HepG2 (cell line): ENCODE measurements around the gene LIFR. TPM values are rescaled to one million over a fixed set of nuclear protein-coding genes. Genes with fewer than 3 reads are reported as not detected.
A peak's percentile ranks its signal among the peaks of the same experiment; 100 is the strongest.

ENCODE experiments used
- ATF6 ChIP-seq: sonication (generic); formaldehyde crosslinking; conservative IDR thresholded peaks from 2 replicates; pipeline ENCODE4 v1.4.0; 2020; ENCODE audit warnings: missing genetic modification reagents
- BHLHE40 ChIP-seq: IDR thresholded peaks from 2 replicates; pipeline ENCODE4 v1.6.1; 2011; ENCODE audit warnings: low read length, improper control_type of control experiment
- CENPT ChIP-seq: sonication (generic); formaldehyde crosslinking; IDR thresholded peaks from 2 replicates; pipeline ENCODE4 v1.8.0; 2022; ENCODE audit warnings: low read depth, mild to moderate bottlenecking, moderate library complexity, missing genetic modification reagents
- GATA4 ChIP-seq: sonication (generic); IDR thresholded peaks from 2 replicates; pipeline ENCODE4 v1.6.1; 2016; ENCODE audit warnings: antibody characterized with exemption, low read depth, borderline replicate concordance
- GLI4 ChIP-seq: sonication (generic); formaldehyde crosslinking; IDR thresholded peaks from 2 replicates; pipeline ENCODE4 v1.5.1; 2020; ENCODE audit warnings: missing genetic modification reagents, mild to moderate bottlenecking, moderate library complexity, borderline replicate concordance
- HBP1 ChIP-seq: IDR thresholded peaks from 2 replicates; pipeline ENCODE4 v1.6.1; 2016; ENCODE audit warnings: low read depth, control low read depth
- HNF4A ChIP-seq: sonication (generic); formaldehyde crosslinking; IDR thresholded peaks from 2 replicates; pipeline ENCODE4 v1.4.0; 2020; ENCODE audit warnings: missing genetic modification reagents
- HNRNPK ChIP-seq: fragments of 200-400 bp; formaldehyde crosslinking; IDR thresholded peaks from 2 replicates; pipeline ENCODE4 v1.6.1; 2018; ENCODE audit warnings: low read length, low read depth, moderate library complexity, mild to moderate bottlenecking; ENCODE audit not compliant: poor library complexity, severe bottlenecking
- JUNB ChIP-seq: sonication (generic); formaldehyde crosslinking; IDR thresholded peaks from 2 replicates; pipeline ENCODE4 v1.8.0; 2022; ENCODE audit warnings: missing genetic modification reagents, mild to moderate bottlenecking, borderline replicate concordance
- MAFG ChIP-seq: sonication (generic); formaldehyde crosslinking; IDR thresholded peaks from 2 replicates; pipeline ENCODE4 v1.5.1; 2020; ENCODE audit warnings: mild to moderate bottlenecking, missing genetic modification reagents
- PLRG1 ChIP-seq: fragments of 450-650 bp; conservative IDR thresholded peaks from 2 replicates; pipeline ENCODE4 v1.6.1; 2016
- RBM39 ChIP-seq: fragments of 200-400 bp; formaldehyde crosslinking; IDR thresholded peaks from one replicate; pipeline ENCODE4 v1.6.1; 2018; ENCODE audit warnings: antibody characterized with exemption, mild to moderate bottlenecking, low read depth, low read length; ENCODE audit not compliant: poor library complexity, severe bottlenecking
- TMF1 ChIP-seq: sonication (generic); formaldehyde crosslinking; IDR thresholded peaks from 2 replicates; pipeline ENCODE4 v1.8.1; 2022; ENCODE audit warnings: low read depth, missing genetic modification reagents
- YEATS4 ChIP-seq: sonication (generic); formaldehyde crosslinking; IDR thresholded peaks from 2 replicates; pipeline ENCODE4 v1.4.0; 2020; ENCODE audit warnings: missing genetic modification reagents, borderline replicate concordance
- ZBTB8A ChIP-seq: sonication (generic); formaldehyde crosslinking; IDR thresholded peaks from 2 replicates; pipeline ENCODE4 v1.4.0; 2020; ENCODE audit warnings: mild to moderate bottlenecking, low read depth, missing genetic modification reagents, borderline replicate concordance
- ZNF317 ChIP-seq: sonication (generic); formaldehyde crosslinking; IDR thresholded peaks from 2 replicates; pipeline ENCODE4 v1.5.0; 2020; ENCODE audit warnings: mild to moderate bottlenecking, missing genetic modification reagents
- ZNF530 ChIP-seq: sonication (generic); formaldehyde crosslinking; IDR thresholded peaks from 2 replicates; pipeline ENCODE4 v1.5.0; 2020; ENCODE audit warnings: low read depth, mild to moderate bottlenecking, missing genetic modification reagents
- ZNF775 ChIP-seq: sonication (generic); formaldehyde crosslinking; IDR thresholded peaks from 2 replicates; pipeline ENCODE4 v1.4.0; 2020; ENCODE audit warnings: missing genetic modification reagents, mild to moderate bottlenecking, moderate library complexity, borderline replicate concordance
- ZNF800 ChIP-seq: sonication (generic); formaldehyde crosslinking; IDR thresholded peaks from 2 replicates; pipeline ENCODE4 v1.4.0; 2020; ENCODE audit warnings: missing genetic modification reagents
- polyA plus RNA-seq, 8 experiments: library from polyadenylated mRNA; depleted of rRNA in 3 of 8; stranded (reverse) in 7 of 8; unstranded in 1 of 8; fragments of >200 nt; fragmentation: Illumina TruSeq in 4 of 8; extraction: Trizol in 4 of 8; gene quantifications; 2 replicates each; pipeline versions ENCODE4 v1.2.1 to v1.2.3, GENCODE V29; 2011 to 2016; ENCODE audit warnings: low read depth in 4 of 8, missing spikeins in 1 of 8, mixed read lengths in 1 of 8; ENCODE audit not compliant: insufficient read depth in 1 of 8
- total RNA-seq, 5 experiments: library from RNA; depleted of rRNA; stranded (reverse); fragments of >200 nt; fragmentation: Illumina TruSeq; extraction: Trizol; gene quantifications; 2 replicates each; pipeline ENCODE4 v1.2.3, GENCODE V29; 2016; ENCODE audit warnings: low read depth in 1 of 5
- TF ChIP-seq, protein P1 (sequence below): sonication (generic); formaldehyde crosslinking; IDR thresholded peaks from 2 replicates; pipeline ENCODE4 v1.9.0; 2021; ENCODE audit warnings: missing genetic modification reagents, borderline replicate concordance
- TF ChIP-seq, protein P2 (sequence below): sonication (generic); formaldehyde crosslinking; IDR thresholded peaks from 2 replicates; pipeline ENCODE4 v1.8.0; 2023; ENCODE audit warnings: mild to moderate bottlenecking, missing genetic modification reagents

Gene LIFR
- total and polyA plus RNA-seq, 2 of the 13 experiments (the other 11 are each of a cell fraction or from before 2014, with no cell fraction given), result 6.3 to 25.2 TPM

GRCh38 chr5:38546691-38547146 is 9.7 kb downstream of the LIFR start (continued):
- TF ChIP-seq ATF6, result no peak
- TF ChIP-seq HNF4A (CRISPR knock-in tag), result peak; percentile 91
- TF ChIP-seq HBP1 (CRISPR knock-in tag), result no peak
- TF ChIP-seq GATA4, result no peak
- TF ChIP-seq ZNF775 (CRISPR knock-in tag), result no peak
- TF ChIP-seq RBM39, result no peak
- TF ChIP-seq YEATS4, result peak; percentile 60; the same call in 1 of the 2 replicates
- TF ChIP-seq CENPT (CRISPR knock-in tag), result no peak
- TF ChIP-seq GLI4 (CRISPR knock-in tag), result no peak
- no peak for TF ChIP-seq ZNF530 (CRISPR knock-in tag)
- 0 out of 2 replicates have a peak, but pooled peaks have one; percentile 61 for TF ChIP-seq ZNF800 (CRISPR knock-in tag)
- TF ChIP-seq MAFG (CRISPR knock-in tag), result no peak
- no peak for TF ChIP-seq TMF1
- TF ChIP-seq, protein P1, sequence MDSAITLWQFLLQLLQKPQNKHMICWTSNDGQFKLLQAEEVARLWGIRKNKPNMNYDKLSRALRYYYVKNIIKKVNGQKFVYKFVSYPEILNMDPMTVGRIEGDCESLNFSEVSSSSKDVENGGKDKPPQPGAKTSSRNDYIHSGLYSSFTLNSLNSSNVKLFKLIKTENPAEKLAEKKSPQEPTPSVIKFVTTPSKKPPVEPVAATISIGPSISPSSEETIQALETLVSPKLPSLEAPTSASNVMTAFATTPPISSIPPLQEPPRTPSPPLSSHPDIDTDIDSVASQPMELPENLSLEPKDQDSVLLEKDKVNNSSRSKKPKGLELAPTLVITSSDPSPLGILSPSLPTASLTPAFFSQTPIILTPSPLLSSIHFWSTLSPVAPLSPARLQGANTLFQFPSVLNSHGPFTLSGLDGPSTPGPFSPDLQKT (CRISPR knock-in tag), result no peak
- no peak for TF ChIP-seq ZBTB8A (CRISPR knock-in tag)
- no peak for TF ChIP-seq HNRNPK
- TF ChIP-seq JUNB (CRISPR knock-in tag), result no peak
- no peak for TF ChIP-seq BHLHE40
- TF ChIP-seq, protein P2, sequence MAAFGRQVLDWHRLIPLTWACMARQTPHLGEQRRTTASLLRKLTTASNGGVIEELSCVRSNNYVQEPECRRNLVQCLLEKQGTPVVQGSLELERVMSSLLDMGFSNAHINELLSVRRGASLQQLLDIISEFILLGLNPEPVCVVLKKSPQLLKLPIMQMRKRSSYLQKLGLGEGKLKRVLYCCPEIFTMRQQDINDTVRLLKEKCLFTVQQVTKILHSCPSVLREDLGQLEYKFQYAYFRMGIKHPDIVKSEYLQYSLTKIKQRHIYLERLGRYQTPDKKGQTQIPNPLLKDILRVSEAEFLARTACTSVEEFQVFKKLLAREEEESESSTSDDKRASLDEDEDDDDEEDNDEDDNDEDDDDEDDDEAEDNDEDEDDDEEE (CRISPR knock-in tag), result no peak
- TF ChIP-seq PLRG1, result no peak
- 0 out of 2 replicates have a peak, but pooled peaks have one; percentile 51 for TF ChIP-seq ZNF317 (CRISPR knock-in tag)
